GM18526 (cell line): ENCODE results near the gene DEUP1.

Experiments
- POLR2A ChIP-seq: IDR thresholded peaks from 3 replicates; pipeline ENCODE4 v1.6.1; 2011; ENCODE audit not compliant: insufficient read length; ENCODE audit errors: extremely low read depth

The DEUP1 gene

DNA sequence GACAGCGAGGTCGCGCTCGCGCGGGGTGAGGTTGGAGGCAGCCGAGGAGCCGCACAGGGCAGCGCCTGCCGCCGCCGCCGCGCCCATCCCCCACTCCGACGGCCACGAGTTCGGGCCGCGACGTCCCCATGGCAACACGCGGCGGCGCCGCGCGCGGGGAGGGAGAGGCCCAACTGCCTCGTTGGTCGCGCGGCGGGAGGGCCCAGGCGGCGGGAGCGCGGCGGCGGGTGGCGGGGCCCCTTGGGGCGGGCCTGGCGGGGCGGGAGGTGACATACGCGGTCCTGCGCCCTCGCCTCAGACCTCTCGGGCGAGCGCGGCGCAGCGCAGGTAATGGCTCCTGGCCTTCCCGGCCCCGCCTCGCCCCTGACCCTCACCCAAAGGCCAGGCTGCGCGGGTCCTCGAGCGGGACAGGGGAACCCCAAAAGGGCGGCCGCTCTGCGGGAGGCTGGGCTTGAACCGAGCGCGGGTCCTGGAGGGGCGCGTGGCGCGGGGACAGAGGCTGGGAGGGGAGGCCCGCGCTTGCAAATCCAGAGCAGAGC is at the start of gene DEUP1:
Gene DEUP1 (plus strand): TSS at position 297 of the 539 bp plus-strand sequence. CDS start 1,518 bp downstream, outside the sequence.
- TF ChIP-seq POLR2A = no peak

- no peak for TF ChIP-seq POLR2A
Observed at GRCh38 chr11:93285430-93285829, 45.1 kb upstream of the DEUP1 start.

GRCh38 chr11:93287434-93287833 is 43.1 kb upstream of the DEUP1 start:
- TF ChIP-seq POLR2A = no peak

DNA sequence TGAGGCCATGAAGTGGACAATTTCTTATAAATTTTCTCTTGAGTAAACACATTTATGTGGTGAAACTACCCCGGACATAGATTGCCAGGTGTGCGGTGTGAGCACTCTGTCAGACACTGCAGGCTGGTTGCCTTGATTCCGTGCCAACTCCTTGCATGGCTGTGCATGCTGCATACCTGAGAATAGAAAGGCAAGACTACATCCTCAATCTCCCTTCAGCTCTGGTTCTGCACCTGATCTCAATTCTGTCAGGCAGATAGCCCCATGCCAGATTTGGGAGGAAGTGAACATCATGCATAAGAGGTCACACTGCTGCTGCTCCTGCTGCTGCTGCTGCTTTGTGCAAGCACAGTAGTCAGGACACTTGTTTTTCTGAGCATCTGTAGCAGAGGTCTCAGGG is 42.5 kb upstream of the DEUP1 start:
- TF ChIP-seq POLR2A = no peak

DNA sequence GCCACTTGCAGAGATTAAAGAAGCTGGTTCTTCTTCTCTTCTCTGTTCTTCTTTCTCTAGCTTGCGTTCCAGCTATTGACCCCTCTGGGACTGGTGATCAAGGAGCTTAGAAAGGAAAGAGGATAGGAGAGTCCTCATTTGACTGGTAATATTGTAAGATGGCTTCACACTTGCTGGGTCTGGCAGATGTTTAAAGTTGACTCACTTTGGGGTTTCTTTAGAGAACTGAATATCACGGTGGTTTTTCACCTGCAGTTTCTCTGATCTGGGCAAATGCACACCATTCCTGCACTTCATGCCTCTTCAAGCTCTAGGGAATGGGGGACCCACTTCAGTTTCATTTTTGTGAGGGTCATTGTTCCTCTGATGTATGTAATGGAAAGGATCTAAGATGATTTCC is 41.8 kb upstream of the DEUP1 start:
- TF ChIP-seq POLR2A = no peak

DNA sequence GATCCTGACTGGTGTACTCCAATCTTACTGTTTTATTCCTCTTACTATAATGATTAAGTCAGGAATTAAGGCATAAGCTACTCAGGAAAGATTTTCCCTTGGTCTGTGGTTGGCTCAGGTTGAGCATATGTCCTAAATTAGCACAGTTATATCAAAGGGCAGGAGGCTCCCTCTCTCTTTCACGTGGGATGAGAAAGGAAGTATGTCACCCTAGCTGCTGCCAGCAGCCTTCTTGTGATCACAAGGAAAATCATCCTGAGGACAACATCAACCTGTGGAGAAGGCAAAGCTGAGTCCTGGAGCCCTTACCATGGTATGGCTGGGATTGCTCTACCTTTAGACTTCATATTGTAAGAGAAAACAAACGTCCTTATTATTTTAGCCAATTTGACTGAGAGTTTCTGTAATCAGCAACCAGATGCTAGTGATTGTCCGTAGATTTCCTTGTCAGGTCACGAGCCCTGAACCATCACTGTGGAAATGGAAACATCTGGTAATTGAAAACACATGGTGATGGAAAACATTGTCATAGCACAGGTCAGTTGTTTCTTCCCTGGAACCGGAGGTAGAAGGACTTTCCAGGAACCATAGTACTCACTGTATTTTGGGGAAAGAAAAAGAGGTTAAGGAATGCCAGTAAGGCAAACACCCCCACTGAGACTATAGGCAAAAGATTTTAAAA is 40.6 kb upstream of the DEUP1 start:
- TF ChIP-seq POLR2A = no peak

- TF ChIP-seq POLR2A = no peak
Observed at GRCh38 chr11:93291110-93291509, 39.4 kb upstream of the DEUP1 start.

GRCh38 chr11:93291898-93292297 is 38.6 kb upstream of the DEUP1 start:
- TF ChIP-seq POLR2A = no peak

GRCh38 chr11:93295921-93296575 is 34.5 kb upstream of the DEUP1 start:
- no peak for TF ChIP-seq POLR2A

- TF ChIP-seq POLR2A = no peak
Observed at GRCh38 chr11:93303689-93304088, 26.9 kb upstream of the DEUP1 start.

DNA sequence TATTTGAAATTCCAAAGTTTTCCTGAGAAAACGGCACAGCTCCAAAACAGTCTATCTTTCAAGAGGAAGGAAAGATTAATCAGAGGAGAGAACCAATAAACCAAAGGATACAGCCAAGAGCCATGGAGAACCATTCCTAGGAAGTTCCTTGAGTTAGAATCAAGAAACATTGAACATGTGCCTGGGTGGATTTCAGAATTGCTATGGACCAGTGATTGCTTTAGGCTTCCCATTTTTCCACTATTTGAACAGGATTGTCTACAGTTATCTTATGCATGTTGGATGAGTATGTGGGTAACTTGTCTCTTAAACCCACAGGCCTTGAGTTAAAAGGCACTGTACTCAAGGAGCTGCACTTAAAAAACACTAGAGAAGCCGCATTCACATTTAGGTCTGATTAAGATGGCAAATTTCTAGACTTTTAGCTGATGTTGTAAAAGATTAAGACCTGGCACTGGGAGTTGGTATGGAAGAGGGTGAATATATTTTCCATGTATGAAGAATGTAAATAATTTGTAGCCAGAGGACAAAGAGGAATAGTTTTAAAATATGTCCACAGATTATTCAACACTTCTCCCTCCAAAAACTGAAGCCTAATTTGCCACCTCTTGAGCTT is 11.2 kb upstream of the DEUP1 start:
- no peak for TF ChIP-seq POLR2A

DNA sequence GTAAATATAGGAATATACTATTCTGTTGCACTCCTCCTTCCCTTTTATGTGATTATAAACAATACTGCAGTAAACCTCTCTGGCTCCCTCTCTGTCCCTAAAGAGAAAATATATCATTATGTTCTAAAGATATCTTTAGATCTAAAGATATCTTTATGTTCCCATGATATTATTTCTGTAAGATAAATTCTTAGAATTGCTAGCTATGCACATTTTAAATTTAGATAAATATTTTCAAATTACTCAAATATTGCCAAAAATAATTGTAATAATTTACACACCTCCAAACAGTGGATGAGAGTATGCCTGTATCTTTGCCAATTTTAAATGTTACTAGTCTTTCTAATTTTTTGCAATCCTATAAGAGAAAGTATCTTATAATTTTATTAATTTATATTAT is 10.3 kb upstream of the DEUP1 start:
- TF ChIP-seq POLR2A = no peak

- no peak for TF ChIP-seq POLR2A
Observed at GRCh38 chr11:93322207-93322606, 8.3 kb upstream of the DEUP1 start.

GRCh38 chr11:93323747-93324146 is 6.8 kb upstream of the DEUP1 start:
- TF ChIP-seq POLR2A = no peak

GRCh38 chr11:93324500-93324899 is 6.0 kb upstream of the DEUP1 start:
- TF ChIP-seq POLR2A = no peak

DNA sequence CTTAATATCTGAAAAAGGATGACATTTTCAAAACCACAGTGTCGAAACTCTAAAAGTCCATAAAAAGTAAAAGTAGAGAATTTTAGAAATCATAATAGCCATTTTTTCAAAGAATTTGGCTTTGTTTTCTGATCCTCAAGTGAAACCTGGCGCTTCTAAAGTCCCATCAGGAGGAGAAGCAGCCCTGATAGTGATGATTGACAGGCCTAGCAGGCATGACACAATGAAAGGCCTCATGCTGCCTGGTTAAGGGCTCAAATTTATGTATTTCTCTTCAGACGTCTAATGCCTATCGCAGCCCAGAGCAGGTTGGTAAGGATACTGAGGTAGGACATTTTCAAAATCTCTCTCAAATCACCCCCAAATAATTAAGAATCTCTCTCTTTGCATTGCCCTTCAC is 3.9 kb upstream of the DEUP1 start:
- no peak for TF ChIP-seq POLR2A
